Small intestine (tissue), 7 donors: ENCODE results near the gene APOBEC3A. TPM values are rescaled to one million over a fixed set of nuclear protein-coding genes. Genes with fewer than 3 reads are reported as not detected.
A peak's percentile ranks its signal among the peaks of the same experiment; 100 is the strongest.

Source experiments
- DNase-seq, 2 donors: peaks; one replicate each; pipeline versions ENCODE4 v3.0.0 to v3.0.0-alpha.2; 2013
- FAIRE-seq: peaks from 2 replicates; lab custom pipeline; 2012; peaks lifted over from hg19 to GRCh38; lab: Jason Lieb, UNC
- H3K27ac ChIP-seq, 3 donors: one replicate each; pipeline ENCODE4 v1.5.1; 2013; ENCODE audit warnings: low read length in 2 of 3, mild to moderate bottlenecking in 2 of 3, control low read depth in 1 of 3, inconsistent platforms in 1 of 3, low read depth in 1 of 3, moderate library complexity in 1 of 3
- H3K27me3 ChIP-seq, 3 donors: one replicate each; pipeline ENCODE4 v1.6.1; 2013; ENCODE audit warnings: low read length in 3 of 3, inconsistent platforms in 1 of 3; ENCODE audit not compliant: control insufficient read depth in 3 of 3, insufficient read depth in 3 of 3
- H3K36me3 ChIP-seq, 3 donors: one replicate each; pipeline ENCODE4 v1.6.1; 2013; ENCODE audit warnings: low read length in 3 of 3, inconsistent platforms in 1 of 3, low read depth in 1 of 3, mild to moderate bottlenecking in 1 of 3, moderate library complexity in 1 of 3; ENCODE audit not compliant: control insufficient read depth in 3 of 3, insufficient read depth in 2 of 3
- H3K4me1 ChIP-seq, 3 donors: one replicate each; pipeline ENCODE4 v1.6.1; 2013; ENCODE audit warnings: low read length in 2 of 3, inconsistent platforms in 1 of 3, low read depth in 1 of 3, mild to moderate bottlenecking in 1 of 3, moderate library complexity in 1 of 3; ENCODE audit not compliant: control insufficient read depth in 3 of 3, insufficient read depth in 2 of 3
- H3K4me3 ChIP-seq, 3 donors: one replicate each; pipeline ENCODE4 v1.5.1; 2013; ENCODE audit warnings: low read length in 3 of 3, control low read depth in 1 of 3, inconsistent platforms in 1 of 3, low read depth in 1 of 3, mild to moderate bottlenecking in 1 of 3, moderate library complexity in 1 of 3
- H3K9me3 ChIP-seq, 2 donors: one replicate each; pipeline ENCODE4 v1.6.1; 2013; ENCODE audit warnings: low read depth in 1 of 2, low read length in 1 of 2; ENCODE audit not compliant: control insufficient read depth in 2 of 2, insufficient read depth in 1 of 2
- WGBS, 3 donors: extraction: QIAGEN DNeasy Blood & Tissue Kit; methylation state at CpG; one replicate each; pipeline ENCODE4 v1.1.7; 2013; 5-methylcytosine and 5-hydroxymethylcytosine counted together
- polyA plus RNA-seq, 4 donors: library from polyadenylated mRNA; stranded (reverse) in 3 of 4; unstranded in 1 of 4; fragments of 200-250 nt in 3 of 4; fragments of 120-200 nt in 1 of 4; gene quantifications; one replicate each; pipeline versions ENCODE4 v1.2.1 to v1.2.3, GENCODE V29; 2013
- donor health status: healthy with polysubstance abuse.
- donor health status: control.
- donor health status: control.
- donor health status: Bipolar disorder and iron deficiency.
- donor health status: healthy.

The APOBEC3A gene
- polyA plus RNA-seq, 4 donors: 0.13 to 0.81 (median 0.37) TPM; not detected in 1

GRCh38 chr22:38951734-38952133 is 5.7 kb upstream of the APOBEC3A start:
- no peak for FAIRE-seq
- Histone ChIP-seq H3K4me3 (no peak overlapping the region), H3K9me3 (no peaks in the 10 kb centered on the region), H3K27me3 (peaks cover 0 to 4% (median 0%) of the 10 kb centered on the region in 3 donors), H3K4me1 (peaks cover 0 to 55% (median 0%) of the 10 kb centered on the region in 3 donors), H3K27ac (peak overlapping the region in 2 of 3 donors; percentile 35 to 64), H3K36me3 (no peaks in the 10 kb centered on the region)
- WGBS, 3 donors: 11 to 42% (median 28%) methylated on average over 2 of the region's 2 CpGs
- DNase-seq: peak; percentile 77

DNA sequence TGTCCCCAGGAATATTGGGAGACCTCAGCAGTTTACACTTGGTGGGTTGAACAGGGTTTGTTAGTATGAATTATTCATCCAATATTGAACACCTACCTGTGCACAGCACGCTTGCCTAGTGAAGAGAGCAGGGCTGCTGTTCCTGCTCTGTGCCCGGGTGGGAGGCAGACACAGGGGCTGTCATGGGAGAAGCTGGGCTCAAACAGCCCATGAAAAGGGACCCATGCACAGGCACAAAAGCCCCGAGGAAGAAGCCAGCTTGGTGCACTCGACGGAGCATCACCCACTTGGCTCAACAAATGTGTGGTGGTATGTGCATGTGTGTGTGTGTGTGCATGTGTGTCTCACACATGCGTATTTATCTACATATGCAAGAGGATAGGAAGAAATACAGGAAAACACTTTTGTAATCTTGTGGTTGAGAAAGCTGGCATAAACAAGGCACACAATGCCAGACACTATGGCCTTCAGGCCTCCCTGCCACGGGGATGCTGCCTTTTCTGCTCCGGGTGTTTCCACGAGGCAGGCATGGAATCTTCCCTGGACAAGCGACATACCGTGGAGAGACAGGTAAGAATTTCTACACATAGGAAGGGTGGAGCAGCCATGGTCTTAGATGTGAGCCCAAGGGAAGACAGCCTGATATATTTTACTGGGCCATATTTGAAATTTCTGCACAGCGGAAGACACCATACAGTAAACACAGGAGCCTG is 5.0 kb upstream of the APOBEC3A start:
- peak overlapping the region in 1 of 3 donors; percentile 64 for H3K27ac ChIP-seq
- no peak for FAIRE-seq
- H3K36me3 ChIP-seq: no peaks in the 10 kb centered on the region
- H3K4me1 ChIP-seq: peaks cover 0 to 56% (median 0%) of the 10 kb centered on the region in 3 donors
- H3K9me3 ChIP-seq: no peaks in the 10 kb centered on the region
- H3K27me3 ChIP-seq: peaks cover 0 to under 1% (median 0%) of the 10 kb centered on the region in 3 donors
- no peak overlapping the region for H3K4me3 ChIP-seq
- WGBS, 3 donors: 87 to 91% (median 88%) methylated on average over 12 of the region's 12 CpGs
- no peak for DNase-seq

GRCh38 chr22:38953091-38953490 is 4.3 kb upstream of the APOBEC3A start:
- H3K27ac ChIP-seq: peak overlapping the region in 1 of 3 donors; percentile 70
- no peak overlapping the region for H3K4me3 ChIP-seq
- H3K36me3 ChIP-seq: no peaks in the 10 kb centered on the region
- 90 to 94% (median 90%) methylated on average over 8 of the region's 8 CpGs for WGBS, 3 donors
- no peaks in the 10 kb centered on the region for H3K27me3 ChIP-seq
- DNase-seq (no peak), FAIRE-seq (no peak)
- H3K9me3 ChIP-seq: no peaks in the 10 kb centered on the region
- peaks cover 0 to 58% (median 0%) of the 10 kb centered on the region in 3 donors for H3K4me1 ChIP-seq

- FAIRE-seq (no peak), DNase-seq (peak; percentile 35 to 78)
- Histone ChIP-seq H3K27me3 (no peaks in the 10 kb centered on the region), H3K27ac (peak overlapping the region in 2 of 3 donors; percentile 29 to 70), H3K9me3 (no peaks in the 10 kb centered on the region), H3K4me1 (peaks cover 0 to 58% (median 0%) of the 10 kb centered on the region in 3 donors), H3K36me3 (no peaks in the 10 kb centered on the region), H3K4me3 (no peak overlapping the region)
- 39 to 56% (median 40%) methylated on average over 11 to 15 of the region's 15 CpGs for WGBS, 3 donors
Observed at GRCh38 chr22:38953577-38954413, 3.6 kb upstream of the APOBEC3A start.

- Histone ChIP-seq H3K4me1 (peaks cover 0 to 58% (median 0%) of the 10 kb centered on the region in 3 donors), H3K27me3 (no peaks in the 10 kb centered on the region), H3K9me3 (no peaks in the 10 kb centered on the region), H3K4me3 (no peak overlapping the region), H3K36me3 (no peaks in the 10 kb centered on the region), H3K27ac (peak overlapping the region in 2 of 3 donors; percentile 27 to 31)
- WGBS, 3 donors: 44 to 69% (median 56%) methylated on average over 11 to 13 of the region's 13 CpGs
- DNase-seq: no peak
- FAIRE-seq: no peak
Observed at GRCh38 chr22:38954414-38955043, 2.9 kb upstream of the APOBEC3A start.

DNA sequence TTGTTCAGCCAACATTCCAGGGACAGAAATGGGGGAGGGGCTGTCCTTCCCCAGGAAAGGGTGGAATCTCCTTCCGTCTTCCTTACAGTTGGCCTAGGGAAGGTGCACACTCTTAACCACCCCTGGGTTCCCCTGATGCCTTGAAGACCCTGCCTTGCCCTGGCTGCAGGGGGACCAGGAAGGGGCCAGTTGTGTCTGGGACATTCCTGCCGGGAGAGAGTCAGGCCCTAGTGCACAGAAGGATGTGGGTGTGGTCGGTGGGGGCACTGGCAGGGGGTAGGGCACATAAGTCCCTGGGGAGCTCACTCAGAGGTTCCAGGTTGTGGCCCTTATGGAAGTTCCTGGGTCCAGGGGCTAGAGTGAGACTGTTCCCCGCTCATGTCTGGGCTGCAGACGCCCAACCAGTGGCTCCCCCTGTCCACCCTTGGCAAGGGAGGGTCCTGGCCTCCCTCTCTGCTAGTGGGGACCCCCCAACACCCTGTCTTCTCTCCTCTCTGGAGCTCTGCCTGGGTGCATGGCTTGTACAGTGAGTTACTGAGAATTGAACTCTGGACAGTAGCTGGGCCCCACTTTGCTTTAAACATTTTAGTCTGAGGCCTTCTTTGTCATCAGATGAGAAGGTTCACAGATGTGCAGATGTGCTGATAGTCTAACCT is 2.0 kb upstream of the APOBEC3A start:
- FAIRE-seq (no peak), DNase-seq (peak in 1 of 2 donors; percentile 47)
- no peaks in the 10 kb centered on the region for H3K27me3 ChIP-seq
- peaks cover 0 to 52% (median 0%) of the 10 kb centered on the region in 3 donors for H3K4me1 ChIP-seq
- no peaks in the 10 kb centered on the region for H3K9me3 ChIP-seq
- H3K27ac ChIP-seq: peak overlapping the region in 1 of 3 donors; percentile 31
- H3K4me3 ChIP-seq: no peak overlapping the region
- WGBS, 3 donors: 61 to 69% (median 66%) methylated on average over 5 of the region's 5 CpGs
- peaks cover 0 to 2% (median 0%) of the 10 kb centered on the region in 3 donors for H3K36me3 ChIP-seq

DNA sequence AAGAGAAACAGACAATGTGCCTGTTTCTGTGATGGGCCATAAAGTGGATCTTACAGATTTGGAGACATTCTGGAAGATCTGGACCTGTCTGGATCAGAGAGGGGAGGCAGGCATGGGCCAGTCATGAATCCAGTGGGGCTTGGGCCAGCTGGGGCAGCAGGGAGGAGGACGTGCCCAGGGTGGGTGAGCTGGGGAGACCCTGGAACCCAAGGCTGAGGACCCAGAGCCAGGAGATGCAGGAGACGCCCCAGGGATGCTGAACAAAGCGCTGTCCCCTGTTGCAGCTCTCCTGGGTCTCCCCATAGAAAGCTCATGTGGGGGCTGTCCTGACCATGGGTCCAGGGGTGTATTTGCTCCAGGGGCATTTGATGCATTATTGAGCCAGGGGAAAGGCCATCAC is 1.5 kb upstream of the APOBEC3A start:
- H3K36me3 ChIP-seq: peaks cover 0 to 2% (median 0%) of the 10 kb centered on the region in 3 donors
- no peaks in the 10 kb centered on the region for H3K27me3 ChIP-seq
- 89 to 97% (median 93%) methylated on average over 3 of the region's 3 CpGs for WGBS, 3 donors
- FAIRE-seq: no peak
- H3K4me1 ChIP-seq: peaks cover 0 to 47% (median 0%) of the 10 kb centered on the region in 3 donors
- no peak for DNase-seq
- H3K4me3 ChIP-seq: no peak overlapping the region
- H3K27ac ChIP-seq: no peak overlapping the region
- H3K9me3 ChIP-seq: no peaks in the 10 kb centered on the region
